Mucosa of descending colon (tissue), 3 donors: ENCODE measurements around the gene WDHD1. TPM values are rescaled to one million over a fixed set of nuclear protein-coding genes. Genes with fewer than 3 reads are reported as not detected.

Source experiments
- ATAC-seq: fragments of 200-7000 bp; cut with Tn5 transposase; one replicate; pipeline ENCODE4 v1.9.1; 2020; ENCODE audit warnings: mild to moderate bottlenecking, moderate library complexity
- DNase-seq, 3 donors: peaks; one replicate each; pipeline ENCODE4 v3.0.0-alpha.2; 2020
- H3K36me3 ChIP-seq: fragments of 200-600 bp; one replicate; pipeline ENCODE4 v1.8.0; 2021; ENCODE audit warnings: low read depth, mild to moderate bottlenecking
- H3K4me1 ChIP-seq: fragments of 200-600 bp; one replicate; pipeline ENCODE4 v1.8.0; 2021; ENCODE audit warnings: low read depth, mild to moderate bottlenecking
- H3K4me3 ChIP-seq: fragments of 200-600 bp; one replicate; pipeline ENCODE4 v1.8.0; 2021; ENCODE audit warnings: mild to moderate bottlenecking
- H3K9me3 ChIP-seq: fragments of 200-600 bp; one replicate; pipeline ENCODE4 v1.8.0; 2021; ENCODE audit warnings: mild to moderate bottlenecking
- intact Hi-C, 2 donors: fragments of 100-400 bp; cut with DNase I in 1 of 2; cut with micrococcal nuclease in 1 of 2; formaldehyde crosslinking; loops; one replicate each; pipeline versions ENCODE4 v1.11.0 to v1.11.1; 2022; cut with DNase I, micrococcal nuclease
- total RNA-seq, 3 donors: library from RNA; stranded (reverse); fragmentation: NEBNext Ultra II Directional in 2 of 3; extraction: Animal tissue kit (Norgen Biotek cat#: 25700) in 2 of 3; gene quantifications; one replicate each; pipeline versions ENCODE4 v1.2.1 to v1.2.4, GENCODE V29; 2021 to 2023
- TF ChIP-seq, protein P1 (sequence below): fragments of 200-600 bp; IDR thresholded peaks from one replicate; pipeline ENCODE4 v1.8.0; 2022; ENCODE audit warnings: antibody characterized with exemption, mild to moderate bottlenecking
- donor health status: DM: no; HTN: no; CAD: no; lungs with moderate emphysema.
- donor health status: DM: no; HTN: no; CAD: no.
- donor health status: DM: no; HTN: yes; CAD: no.

The WDHD1 gene
- total RNA-seq, 3 donors from 2014 or later, result 2.6 to 6.5 (median 3.4) TPM

DNA sequence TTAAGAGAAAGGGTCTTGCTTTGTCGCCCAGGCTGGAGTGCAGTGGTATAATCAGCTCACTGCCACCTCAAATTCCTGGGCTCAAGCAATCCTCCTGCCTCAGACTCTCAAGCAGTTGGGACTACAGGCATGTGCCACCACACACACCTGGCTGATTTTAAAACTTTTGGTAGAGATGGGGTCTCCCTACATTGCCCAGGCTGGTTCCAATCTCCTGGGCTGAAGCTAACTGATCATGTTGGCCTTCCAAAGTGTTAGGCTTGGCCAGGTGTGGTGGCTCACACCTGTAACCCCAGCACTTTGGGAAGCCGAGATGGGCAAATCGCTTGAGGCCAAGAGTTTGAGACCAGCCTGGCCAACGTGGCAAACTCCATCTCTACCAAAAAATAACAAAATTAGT lies 80.4 kb downstream of the WDHD1 start:
- intact Hi-C loops, result no loop called here
- ATAC-seq (no peak), DNase-seq (no peak)
- Histone ChIP-seq H3K36me3 (no peaks in the 10 kb centered on the region), H3K9me3 (no peaks in the 10 kb centered on the region), H3K4me3 (no peak overlapping the region), H3K4me1 (no peaks in the 10 kb centered on the region)
- TF ChIP-seq, protein P1, sequence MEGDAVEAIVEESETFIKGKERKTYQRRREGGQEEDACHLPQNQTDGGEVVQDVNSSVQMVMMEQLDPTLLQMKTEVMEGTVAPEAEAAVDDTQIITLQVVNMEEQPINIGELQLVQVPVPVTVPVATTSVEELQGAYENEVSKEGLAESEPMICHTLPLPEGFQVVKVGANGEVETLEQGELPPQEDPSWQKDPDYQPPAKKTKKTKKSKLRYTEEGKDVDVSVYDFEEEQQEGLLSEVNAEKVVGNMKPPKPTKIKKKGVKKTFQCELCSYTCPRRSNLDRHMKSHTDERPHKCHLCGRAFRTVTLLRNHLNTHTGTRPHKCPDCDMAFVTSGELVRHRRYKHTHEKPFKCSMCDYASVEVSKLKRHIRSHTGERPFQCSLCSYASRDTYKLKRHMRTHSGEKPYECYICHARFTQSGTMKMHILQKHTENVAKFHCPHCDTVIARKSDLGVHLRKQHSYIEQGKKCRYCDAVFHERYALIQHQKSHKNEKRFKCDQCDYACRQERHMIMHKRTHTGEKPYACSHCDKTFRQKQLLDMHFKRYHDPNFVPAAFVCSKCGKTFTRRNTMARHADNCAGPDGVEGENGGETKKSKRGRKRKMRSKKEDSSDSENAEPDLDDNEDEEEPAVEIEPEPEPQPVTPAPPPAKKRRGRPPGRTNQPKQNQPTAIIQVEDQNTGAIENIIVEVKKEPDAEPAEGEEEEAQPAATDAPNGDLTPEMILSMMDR, result no peak

DNA sequence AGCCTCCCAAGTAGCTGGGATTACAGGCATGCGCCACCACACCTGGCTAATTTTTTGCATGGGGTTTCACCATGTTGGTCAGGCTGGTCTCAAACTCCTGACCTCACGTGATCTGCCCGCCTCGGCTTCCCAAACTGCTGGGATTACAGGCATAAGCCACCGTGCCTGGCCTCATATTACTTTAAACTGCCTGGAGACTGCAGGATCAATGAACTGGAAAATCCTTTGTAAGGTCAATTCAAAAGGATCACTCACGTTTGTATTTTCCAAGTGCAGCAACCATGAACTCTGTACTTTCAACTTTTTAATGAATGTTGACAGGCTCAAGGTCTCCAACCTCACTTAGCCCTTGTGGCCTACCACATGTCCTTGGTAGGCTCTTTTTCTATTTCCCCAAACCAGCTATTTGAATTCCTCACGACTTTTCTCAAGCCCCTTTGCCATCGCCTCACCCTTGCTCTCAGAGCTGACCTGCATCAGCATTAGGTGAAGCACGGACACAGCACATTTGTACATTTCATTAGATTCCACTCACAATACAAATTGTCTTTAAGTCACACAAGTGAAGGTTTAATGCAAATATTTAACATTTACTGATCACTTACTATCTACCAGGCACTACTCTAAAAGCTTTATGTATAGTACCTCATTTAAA lies 82.0 kb downstream of the WDHD1 start:
- H3K4me1 ChIP-seq, result no peaks in the 10 kb centered on the region
- intact Hi-C loops, result no loop called here
- no peak for DNase-seq
- TF ChIP-seq, protein P1, result no peak
- no peak overlapping the region for H3K4me3 ChIP-seq
- no peaks in the 10 kb centered on the region for H3K36me3 ChIP-seq
- no peaks in the 10 kb centered on the region for H3K9me3 ChIP-seq
- ATAC-seq, result no peak

DNA sequence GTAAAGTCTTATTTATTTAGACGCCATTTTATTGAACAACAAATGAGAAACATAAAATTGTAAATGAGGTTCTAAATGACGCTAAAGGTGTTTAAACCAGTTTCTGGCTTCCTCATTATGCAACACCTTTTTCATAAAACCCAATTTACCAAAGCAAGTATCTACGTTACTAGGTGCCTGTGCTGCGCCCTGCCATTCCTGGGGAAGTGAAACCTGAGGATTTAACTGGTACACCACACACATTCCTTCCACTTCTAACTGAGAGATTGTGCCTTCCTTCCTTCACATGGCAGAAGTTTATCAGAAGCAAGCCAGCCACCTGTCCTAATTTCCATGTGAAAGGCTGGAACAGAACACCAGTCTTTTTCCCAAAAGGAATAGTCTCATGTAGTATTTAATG lies 84.0 kb downstream of the WDHD1 start:
- intact Hi-C loops, result no loop called here
- no peaks in the 10 kb centered on the region for H3K4me1 ChIP-seq
- H3K4me3 ChIP-seq, result no peak overlapping the region
- TF ChIP-seq, protein P1, result no peak
- no peak for ATAC-seq
- H3K36me3 ChIP-seq, result no peaks in the 10 kb centered on the region
- DNase-seq, result no peak
- H3K9me3 ChIP-seq, result no peaks in the 10 kb centered on the region

DNA sequence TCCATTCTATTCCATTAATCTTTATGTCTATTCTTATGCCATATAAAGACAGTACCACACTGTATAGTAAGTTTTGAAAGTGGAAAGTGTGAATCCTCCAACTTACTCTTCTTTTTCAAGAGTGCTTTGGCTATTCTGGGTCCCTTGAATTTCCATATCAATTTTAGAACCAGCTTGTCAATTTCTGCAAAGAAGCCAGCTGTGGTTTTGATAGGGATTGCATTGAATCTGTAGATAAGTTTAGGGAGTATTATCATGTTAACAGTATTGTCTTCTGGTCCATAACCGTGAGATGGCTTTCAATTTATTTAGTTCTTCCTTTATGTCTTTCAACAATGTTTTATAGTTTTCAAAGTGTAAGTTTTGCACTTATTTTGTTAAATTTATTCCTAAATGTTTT lies 90.1 kb downstream of the WDHD1 start:
- intact Hi-C loops, result no loop called here
- H3K9me3 ChIP-seq, result no peaks in the 10 kb centered on the region
- ATAC-seq, result no peak
- no peaks in the 10 kb centered on the region for H3K4me1 ChIP-seq
- DNase-seq, result no peak
- no peaks in the 10 kb centered on the region for H3K36me3 ChIP-seq
- no peak overlapping the region for H3K4me3 ChIP-seq
- TF ChIP-seq, protein P1, result no peak

DNA sequence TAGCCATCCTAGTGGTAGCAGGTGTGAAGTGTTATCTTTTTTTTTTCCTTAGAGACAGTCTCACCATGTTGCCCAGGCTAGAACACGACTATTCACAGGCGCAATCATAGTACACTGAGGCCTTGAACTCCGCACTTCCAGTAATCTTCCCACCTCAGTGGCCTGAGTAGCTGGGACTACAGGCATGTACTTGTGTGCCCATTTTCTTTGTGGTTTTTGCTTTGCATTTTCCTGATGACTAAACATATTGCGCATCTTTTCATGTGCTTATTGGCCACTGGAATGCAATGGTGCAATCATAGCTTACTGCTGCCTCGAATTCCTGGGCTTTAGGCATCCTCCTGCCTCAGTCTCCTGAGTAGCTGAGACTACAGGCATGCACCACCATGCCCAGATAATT lies 90.9 kb downstream of the WDHD1 start:
- Histone ChIP-seq H3K4me1 (no peaks in the 10 kb centered on the region), H3K4me3 (no peak overlapping the region), H3K36me3 (no peaks in the 10 kb centered on the region), H3K9me3 (no peaks in the 10 kb centered on the region)
- no peak for DNase-seq
- ATAC-seq, result no peak
- TF ChIP-seq, protein P1, result no peak
- intact Hi-C loops, result no loop called here

DNA sequence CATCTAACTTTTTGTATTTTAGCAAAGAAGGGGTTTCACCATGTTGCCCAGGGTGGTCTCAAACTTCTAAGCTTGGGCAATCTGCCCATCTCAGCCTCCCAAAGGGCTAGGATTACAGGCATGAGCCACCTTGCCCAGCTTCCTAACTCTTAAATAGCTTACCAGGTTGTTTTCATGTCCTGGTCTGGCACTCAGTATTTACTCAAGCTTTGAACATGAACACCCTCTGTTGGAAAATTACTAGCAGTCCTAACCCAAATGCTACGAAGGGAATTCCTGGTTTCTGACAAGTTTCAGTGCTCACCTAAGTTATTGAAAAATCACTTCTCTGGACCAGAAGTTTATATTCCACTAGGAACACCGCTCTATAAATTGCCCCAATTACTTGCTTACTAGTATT lies 91.8 kb downstream of the WDHD1 start:
- intact Hi-C loops, result no loop called here
- Histone ChIP-seq H3K4me1 (no peaks in the 10 kb centered on the region), H3K9me3 (no peaks in the 10 kb centered on the region), H3K4me3 (no peak overlapping the region), H3K36me3 (no peaks in the 10 kb centered on the region)
- TF ChIP-seq, protein P1, result no peak
- DNase-seq (no peak), ATAC-seq (no peak)
